DOHH2 (cell line): ENCODE data around the gene AJAP1.

Experiments used
- EZH2phosphoT487 ChIP-seq: fragments of 200-600 bp; sonication (generic); IDR thresholded peaks from 2 replicates; pipeline ENCODE4 v1.6.1; 2017; ENCODE audit warnings: borderline replicate concordance, mild to moderate bottlenecking, antibody characterized with exemption, low read length, moderate library complexity, mixed read lengths
- TF ChIP-seq, protein P1 (sequence below): fragments of 200-600 bp; sonication (generic); IDR thresholded peaks from one replicate; pipeline ENCODE4 v1.5.1; 2014; ENCODE audit warnings: antibody characterized with exemption, mild to moderate bottlenecking, low read depth, low read length; ENCODE audit not compliant: poor library complexity, severe bottlenecking

GRCh38 chr1:4837752-4838151, 183.3 kb downstream of the AJAP1 start:
- TF ChIP-seq, protein P1, sequence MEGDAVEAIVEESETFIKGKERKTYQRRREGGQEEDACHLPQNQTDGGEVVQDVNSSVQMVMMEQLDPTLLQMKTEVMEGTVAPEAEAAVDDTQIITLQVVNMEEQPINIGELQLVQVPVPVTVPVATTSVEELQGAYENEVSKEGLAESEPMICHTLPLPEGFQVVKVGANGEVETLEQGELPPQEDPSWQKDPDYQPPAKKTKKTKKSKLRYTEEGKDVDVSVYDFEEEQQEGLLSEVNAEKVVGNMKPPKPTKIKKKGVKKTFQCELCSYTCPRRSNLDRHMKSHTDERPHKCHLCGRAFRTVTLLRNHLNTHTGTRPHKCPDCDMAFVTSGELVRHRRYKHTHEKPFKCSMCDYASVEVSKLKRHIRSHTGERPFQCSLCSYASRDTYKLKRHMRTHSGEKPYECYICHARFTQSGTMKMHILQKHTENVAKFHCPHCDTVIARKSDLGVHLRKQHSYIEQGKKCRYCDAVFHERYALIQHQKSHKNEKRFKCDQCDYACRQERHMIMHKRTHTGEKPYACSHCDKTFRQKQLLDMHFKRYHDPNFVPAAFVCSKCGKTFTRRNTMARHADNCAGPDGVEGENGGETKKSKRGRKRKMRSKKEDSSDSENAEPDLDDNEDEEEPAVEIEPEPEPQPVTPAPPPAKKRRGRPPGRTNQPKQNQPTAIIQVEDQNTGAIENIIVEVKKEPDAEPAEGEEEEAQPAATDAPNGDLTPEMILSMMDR: no peak
- no peak for TF ChIP-seq EZH2phosphoT487
